ENCODE measurements around the gene SDHAF3. TPM values are rescaled to one million over a fixed set of nuclear protein-coding genes. Genes with fewer than 3 reads are reported as not detected.
"Not testable (repeated sequence)": the region's sequence is repeated elsewhere in the genome, so short reads cannot be mapped to it uniquely, and the experiment has no call there.

Gene SDHAF3
- total and polyA plus RNA-seq, 10 of the 15 experiments (the other 5 are each of a cell fraction or from before 2014, with no cell fraction given): 24.3 to 124 (median 63.5) TPM

GRCh38 chr7:97120713-97121457, 3.4 kb downstream of the SDHAF3 start (continued):
- no peak for TF ChIP-seq NFIC (IDR thresholded peaks at IDR 0.05; ENCODE audit: low read depth, low read length)
- TF ChIP-seq ZBTB11 (CRISPR knock-in tag; IDR thresholded peaks at IDR 0.05): no peak
- TF ChIP-seq, protein P1, sequence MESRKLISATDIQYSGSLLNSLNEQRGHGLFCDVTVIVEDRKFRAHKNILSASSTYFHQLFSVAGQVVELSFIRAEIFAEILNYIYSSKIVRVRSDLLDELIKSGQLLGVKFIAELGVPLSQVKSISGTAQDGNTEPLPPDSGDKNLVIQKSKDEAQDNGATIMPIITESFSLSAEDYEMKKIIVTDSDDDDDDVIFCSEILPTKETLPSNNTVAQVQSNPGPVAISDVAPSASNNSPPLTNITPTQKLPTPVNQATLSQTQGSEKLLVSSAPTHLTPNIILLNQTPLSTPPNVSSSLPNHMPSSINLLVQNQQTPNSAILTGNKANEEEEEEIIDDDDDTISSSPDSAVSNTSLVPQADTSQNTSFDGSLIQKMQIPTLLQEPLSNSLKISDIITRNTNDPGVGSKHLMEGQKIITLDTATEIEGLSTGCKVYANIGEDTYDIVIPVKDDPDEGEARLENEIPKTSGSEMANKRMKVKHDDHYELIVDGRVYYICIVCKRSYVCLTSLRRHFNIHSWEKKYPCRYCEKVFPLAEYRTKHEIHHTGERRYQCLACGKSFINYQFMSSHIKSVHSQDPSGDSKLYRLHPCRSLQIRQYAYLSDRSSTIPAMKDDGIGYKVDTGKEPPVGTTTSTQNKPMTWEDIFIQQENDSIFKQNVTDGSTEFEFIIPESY (IDR thresholded peaks at IDR 0.05): no peak
- TF ChIP-seq GABPA (IDR thresholded peaks at IDR 0.05; ENCODE audit: low read depth): no peak
- no peak for TF ChIP-seq GATAD2B (conservative IDR thresholded peaks at IDR 0.05; ENCODE audit: low read depth)
- TF ChIP-seq ETV6 (conservative IDR thresholded peaks at IDR 0.05 in 1 of 2, IDR thresholded peaks at IDR 0.05 in 1 of 2; ENCODE audit: borderline replicate concordance in 1 of 2, low read depth in 1 of 2): no peak

- POLR2A ChIA-PET; in situ Hi-C loops (cut with MboI); H4K20me1 ChIP-seq (ENCODE audit: control insufficient read depth, insufficient read depth); DNase-seq (ENCODE audit: low read depth, low spot score); SMC1A ChIA-PET (ENCODE audit: uncharacterized antibody, unreplicated experiment); H3K27me3 ChIP-seq (replicated peaks in 1 of 2; ENCODE audit: control insufficient read depth in 2 of 2, insufficient read depth in 2 of 2, low read length in 1 of 2); H2AFZ ChIP-seq (ENCODE audit: control insufficient read depth, low read depth, low read length); ATAC-seq; RAD21 ChIA-PET (ENCODE audit: unreplicated experiment); H3K4me3 ChIP-seq; intact Hi-C loops (cut with micrococcal nuclease; ENCODE audit: unreplicated experiment); H3K4me1 ChIP-seq (ENCODE audit: control insufficient read depth, insufficient read depth, low read length); BruUV-seq (replicated peaks); H3K9me3 ChIP-seq (replicated peaks; ENCODE audit: control insufficient read depth, insufficient read depth, low read length); CTCF ChIA-PET; H3K27ac ChIP-seq (ENCODE audit: control insufficient read depth, insufficient read depth); FAIRE-seq; H3K9ac ChIP-seq (ENCODE audit: control insufficient read depth, insufficient read depth, low read length); H3K4me2 ChIP-seq (ENCODE audit: control insufficient read depth, insufficient read depth); H3K36me3 ChIP-seq (ENCODE audit: control insufficient read depth in 2 of 2, insufficient read depth in 2 of 2, low read length in 1 of 2): not testable (repeated sequence)
- H3K79me2 ChIP-seq (ENCODE audit: control insufficient read depth, insufficient read depth, low read length): peaks cover 20% of the 10 kb centered on the region
- 76% methylated on average over 2 of the region's 2 CpGs for WGBS (ENCODE audit: insufficient coverage, insufficient replicate concordance, low lambda C conversion rate, missing lambda C conversion rate)
Observed at GRCh38 chr7:97123115-97123514, 5.6 kb downstream of the SDHAF3 start.

All from GM12878 (cell line).